ENCODE data around the gene NARS2.

GRCh38 chr11:78449866-78450265 is 124.8 kb downstream of the NARS2 start:
- TF ChIP-seq, protein P1, sequence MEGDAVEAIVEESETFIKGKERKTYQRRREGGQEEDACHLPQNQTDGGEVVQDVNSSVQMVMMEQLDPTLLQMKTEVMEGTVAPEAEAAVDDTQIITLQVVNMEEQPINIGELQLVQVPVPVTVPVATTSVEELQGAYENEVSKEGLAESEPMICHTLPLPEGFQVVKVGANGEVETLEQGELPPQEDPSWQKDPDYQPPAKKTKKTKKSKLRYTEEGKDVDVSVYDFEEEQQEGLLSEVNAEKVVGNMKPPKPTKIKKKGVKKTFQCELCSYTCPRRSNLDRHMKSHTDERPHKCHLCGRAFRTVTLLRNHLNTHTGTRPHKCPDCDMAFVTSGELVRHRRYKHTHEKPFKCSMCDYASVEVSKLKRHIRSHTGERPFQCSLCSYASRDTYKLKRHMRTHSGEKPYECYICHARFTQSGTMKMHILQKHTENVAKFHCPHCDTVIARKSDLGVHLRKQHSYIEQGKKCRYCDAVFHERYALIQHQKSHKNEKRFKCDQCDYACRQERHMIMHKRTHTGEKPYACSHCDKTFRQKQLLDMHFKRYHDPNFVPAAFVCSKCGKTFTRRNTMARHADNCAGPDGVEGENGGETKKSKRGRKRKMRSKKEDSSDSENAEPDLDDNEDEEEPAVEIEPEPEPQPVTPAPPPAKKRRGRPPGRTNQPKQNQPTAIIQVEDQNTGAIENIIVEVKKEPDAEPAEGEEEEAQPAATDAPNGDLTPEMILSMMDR (IDR thresholded peaks at IDR 0.05): no peak
- no peak for TF ChIP-seq POLR2A (IDR thresholded peaks at IDR 0.05)
- no peak for TF ChIP-seq POLR2AphosphoS5 (IDR thresholded peaks at IDR 0.05)
- TF ChIP-seq EP300 (IDR thresholded peaks at IDR 0.05; ENCODE audit: low read depth): no peak

Data from transverse colon (tissue), 4 donors.